Heart left ventricle (tissue), 13 donors: ENCODE data around the gene CLSTN2.

Source experiments
- POLR2A ChIP-seq, 2 donors: fragments of 450-650 bp; IDR thresholded peaks; one replicate each; pipeline ENCODE4 v1.6.1; 2017; ENCODE audit warnings: antibody characterized with exemption in 2 of 2, mild to moderate bottlenecking in 2 of 2, moderate library complexity in 2 of 2
- TF ChIP-seq, protein P1 (sequence below), 12 donors: fragments of 200-600 bp; sonication (generic) in 4 of 12; IDR thresholded peaks; one replicate each; pipeline versions ENCODE4 v1.5.0 to v1.8.0; 2018 to 2022; ENCODE audit warnings: antibody characterized with exemption in 12 of 12, mild to moderate bottlenecking in 5 of 12
- donor health status: ischemic (EF 13 %, LVEDD 7.1; RV severe dilation, severe dysfunction).
- donor health status: DM: no; HTN: yes; CAD: no.
- donor health status: DM: no; HTN: no; CAD: no.
- donor health status: ischemic (EF 25% LVEDD 6.9; RV normal size, moderate dysfunction).
- donor health status: ischemic (EF 25% LVEDD 5.7; RV mildly dilated, moderate dysfunction).
- donor health status: ischemic (EF 35%, LVEDD 5.7; RV mildly dilated, moderate dysfunction).
- donor health status: nonischemic (EF 11% LVEDD 7.7; RV severe dilation, severe dysfunction).
- donor health status: DM: yes; HTN: yes; CAD: no.
- donor health status: PGD.
- donor health status: ischemic (EF 29% LVEDD 5.4; RV normal size, mild dysfunction).
- donor health status: nonischemic (EF 23%, LVEDD 6.1; RV moderate dilation, normal function).

DNA sequence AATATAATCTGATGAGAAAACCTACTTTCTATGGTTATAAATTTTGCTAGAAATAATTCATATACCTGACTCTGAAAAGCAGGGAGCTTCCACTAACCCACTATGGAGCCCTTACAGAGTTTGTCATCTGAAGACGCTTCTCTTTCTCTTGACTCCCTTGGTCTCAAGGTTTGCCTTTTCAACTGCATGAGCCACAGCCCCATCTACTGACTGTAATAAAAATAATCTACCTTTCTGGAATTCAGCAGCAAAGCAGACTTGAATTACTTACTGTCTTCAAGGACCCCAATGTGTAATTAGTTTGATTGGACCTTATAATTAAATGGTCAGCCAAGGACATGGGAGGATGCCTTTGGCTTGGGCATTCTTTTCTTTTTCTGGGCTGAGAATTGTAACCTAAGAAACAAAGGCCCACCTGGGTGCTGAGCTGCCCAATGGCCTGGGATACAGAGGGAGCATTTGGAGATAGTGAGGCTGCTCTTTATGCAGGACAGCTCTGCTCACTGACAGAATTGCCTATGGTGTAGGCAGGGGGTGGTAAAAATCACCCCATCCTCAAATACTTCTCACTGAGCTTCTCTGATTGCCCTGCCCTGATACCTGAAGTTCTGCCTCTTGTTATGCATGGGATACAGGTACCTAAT lies 564.3 kb downstream of the CLSTN2 start:
- TF ChIP-seq, protein P1, sequence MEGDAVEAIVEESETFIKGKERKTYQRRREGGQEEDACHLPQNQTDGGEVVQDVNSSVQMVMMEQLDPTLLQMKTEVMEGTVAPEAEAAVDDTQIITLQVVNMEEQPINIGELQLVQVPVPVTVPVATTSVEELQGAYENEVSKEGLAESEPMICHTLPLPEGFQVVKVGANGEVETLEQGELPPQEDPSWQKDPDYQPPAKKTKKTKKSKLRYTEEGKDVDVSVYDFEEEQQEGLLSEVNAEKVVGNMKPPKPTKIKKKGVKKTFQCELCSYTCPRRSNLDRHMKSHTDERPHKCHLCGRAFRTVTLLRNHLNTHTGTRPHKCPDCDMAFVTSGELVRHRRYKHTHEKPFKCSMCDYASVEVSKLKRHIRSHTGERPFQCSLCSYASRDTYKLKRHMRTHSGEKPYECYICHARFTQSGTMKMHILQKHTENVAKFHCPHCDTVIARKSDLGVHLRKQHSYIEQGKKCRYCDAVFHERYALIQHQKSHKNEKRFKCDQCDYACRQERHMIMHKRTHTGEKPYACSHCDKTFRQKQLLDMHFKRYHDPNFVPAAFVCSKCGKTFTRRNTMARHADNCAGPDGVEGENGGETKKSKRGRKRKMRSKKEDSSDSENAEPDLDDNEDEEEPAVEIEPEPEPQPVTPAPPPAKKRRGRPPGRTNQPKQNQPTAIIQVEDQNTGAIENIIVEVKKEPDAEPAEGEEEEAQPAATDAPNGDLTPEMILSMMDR (IDR thresholded peaks at IDR 0.05) = peak in 11 of 12 donors; percentile 8 to 58 (median 40)
- TF ChIP-seq POLR2A (IDR thresholded peaks at IDR 0.05) = no peak
